Measurements from ENCODE around the gene NSMCE1.

GRCh38 chr16:27265982-27266381 is 2.6 kb downstream of the NSMCE1 start:
- no peak for TF ChIP-seq CTCF (IDR thresholded peaks at IDR 0.05; ENCODE audit: low read depth, low read length)
- TF ChIP-seq EZH2phosphoT487 (IDR thresholded peaks at IDR 0.05; ENCODE audit: low read depth) = no peak
